Esophagus muscularis mucosa (tissue), 3 donors: Measurements from ENCODE around the gene WDFY4.

Source experiments
- CTCF ChIP-seq, 3 experiments: fragments of 200-600 bp in 2 of 3; fragments of 450-650 bp in 1 of 3; sonication (generic) in 2 of 3; IDR thresholded peaks; one replicate each; pipeline ENCODE4 v1.5.1; 2017 to 2019; ENCODE audit warnings: antibody characterized with exemption in 3 of 3, mild to moderate bottlenecking in 2 of 3, moderate library complexity in 1 of 3
- POLR2AphosphoS5 ChIP-seq, 2 donors: sonication (generic); formaldehyde crosslinking; IDR thresholded peaks; one replicate each; pipeline ENCODE4 v1.6.1; 2017; ENCODE audit warnings: antibody characterized with exemption in 2 of 2

GRCh38 chr10:48765527-48765926, 80.9 kb downstream of the WDFY4 start:
- TF ChIP-seq CTCF (IDR thresholded peaks at IDR 0.05) (no peak), POLR2AphosphoS5 (IDR thresholded peaks at IDR 0.05) (no peak)
